CD4-positive, alpha-beta T cell treated with Interleukin-15 for 4 hours (primary cell): Measurements from ENCODE around the gene MRPL10.
A peak's percentile ranks its signal among the peaks of the same experiment; 100 is the strongest.
"Not testable (repeated sequence)": the region's sequence is repeated elsewhere in the genome, so short reads cannot be mapped to it uniquely, and the experiment has no call there.

Source experiments
- DNase-seq: peaks from one replicate; pipeline ENCODE4 v3.0.0-alpha.2; 2020; ENCODE audit warnings: low spot score

MRPL10 gene

DNA sequence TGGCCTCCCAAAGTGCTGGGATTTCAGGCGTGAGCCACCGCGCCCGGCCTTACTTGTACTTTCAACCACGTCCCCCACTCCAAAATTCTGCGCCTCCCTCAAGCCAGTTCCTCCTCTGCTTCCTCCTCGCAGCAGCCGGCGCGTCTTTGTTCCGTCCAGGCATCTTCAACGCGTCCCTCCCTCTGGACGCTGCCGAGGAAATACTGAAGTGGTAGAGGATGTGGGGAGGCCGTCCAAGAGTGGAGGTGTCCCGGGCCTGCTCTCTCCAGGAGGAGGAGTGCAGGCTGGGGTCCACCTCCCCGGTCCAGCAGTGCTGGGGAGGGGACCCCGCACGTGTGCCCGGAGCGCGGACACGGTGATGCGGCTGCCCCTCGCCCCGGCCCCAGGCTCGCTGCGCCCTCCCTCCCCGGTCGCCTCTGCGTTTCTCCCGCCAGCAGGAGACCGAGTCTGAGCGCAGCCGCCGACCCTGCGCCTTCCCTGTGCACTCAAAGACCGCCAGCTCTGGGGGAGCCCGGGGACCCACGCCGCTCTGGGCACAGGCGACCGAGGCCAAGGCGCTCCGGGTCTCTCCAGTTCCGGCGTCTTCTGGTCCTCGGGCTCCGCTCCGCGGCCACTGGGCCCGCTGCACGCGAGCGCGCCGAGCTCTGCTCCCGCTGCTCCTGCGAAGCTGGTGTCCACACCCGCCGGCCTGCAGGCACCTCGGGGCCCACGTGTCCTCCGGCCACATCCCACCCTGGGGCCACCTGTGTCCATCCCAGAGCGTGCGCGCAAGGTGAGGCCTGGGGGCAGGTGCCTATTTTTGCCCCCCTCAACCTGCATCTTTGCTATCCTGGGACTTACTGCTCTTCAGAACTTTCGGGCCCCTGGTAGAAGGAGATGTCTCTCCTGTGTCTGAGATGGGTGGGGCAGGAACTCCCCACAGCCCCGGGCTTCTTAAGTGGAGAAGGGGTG lies 41.5 kb downstream of the MRPL10 start:
- DNase-seq = peak; percentile 56

DNA sequence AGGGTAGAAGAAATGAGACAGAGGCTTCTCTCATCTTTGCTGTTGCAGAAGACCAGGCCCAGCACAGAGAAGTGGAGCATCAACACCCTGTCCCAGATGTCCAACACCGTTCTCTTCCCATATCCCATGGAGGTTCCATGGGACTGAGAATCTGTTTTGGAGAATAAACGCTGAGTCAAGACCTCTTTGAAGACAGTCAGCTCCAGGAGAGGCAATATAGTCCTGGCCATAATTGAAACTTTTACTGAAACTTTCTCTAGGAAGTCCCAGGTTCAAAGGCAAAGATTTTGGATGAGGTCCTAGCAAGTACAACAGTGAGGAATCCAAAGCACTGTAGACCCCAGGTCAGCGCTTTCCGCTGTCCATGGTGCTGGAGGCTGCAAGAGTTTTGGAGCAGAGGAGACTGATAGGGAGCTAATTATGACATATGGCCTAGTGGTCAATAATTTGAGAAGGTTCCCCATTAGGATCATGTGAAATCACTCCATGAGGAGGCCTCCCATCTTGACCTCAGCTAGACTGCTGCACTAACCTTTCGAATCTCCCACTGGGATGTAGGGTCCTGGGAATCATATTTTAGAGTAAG lies 45.7 kb downstream of the MRPL10 start:
- no peak for DNase-seq

DNA sequence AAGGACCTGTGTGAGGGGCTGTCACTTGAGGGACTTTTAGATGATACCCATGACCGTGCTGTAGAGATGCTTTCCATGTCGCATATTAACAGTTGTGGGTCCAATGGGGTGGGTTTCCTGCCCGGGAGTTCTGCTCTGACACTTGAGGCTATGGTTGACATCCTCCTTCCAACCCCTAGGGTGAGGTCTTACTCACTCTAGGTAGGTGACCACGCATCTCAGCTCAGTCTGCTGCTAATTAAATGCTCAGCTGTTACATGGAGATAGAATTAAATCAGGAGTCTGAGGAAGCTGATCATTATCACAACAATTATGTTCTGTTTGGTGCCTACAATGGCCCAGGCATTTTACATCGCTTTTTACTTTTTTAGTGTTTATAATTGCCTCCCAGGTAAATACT lies 49.9 kb downstream of the MRPL10 start:
- no peak for DNase-seq

DNA sequence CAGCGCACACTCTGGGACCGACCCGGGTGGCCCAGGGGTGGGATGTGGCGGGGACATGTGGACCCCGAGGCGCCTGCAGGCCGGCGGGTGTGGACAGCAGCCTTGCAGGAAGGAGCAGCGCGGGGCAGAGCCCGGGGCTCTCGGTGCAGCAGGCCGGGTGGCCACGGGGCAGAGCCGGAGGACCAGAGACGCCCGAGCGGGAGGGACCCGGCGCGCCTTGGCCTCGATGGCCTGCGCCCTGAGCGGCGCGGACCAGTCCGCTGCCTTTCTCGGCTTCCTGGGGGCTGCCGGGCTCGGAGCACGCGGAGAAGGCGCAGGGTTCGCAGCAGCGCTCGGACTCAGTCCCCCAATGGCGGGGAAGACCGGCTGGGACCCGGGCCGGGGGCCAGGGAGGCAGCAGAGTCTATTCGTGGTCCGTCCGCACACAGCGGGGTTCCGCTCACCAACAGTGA lies 53.1 kb downstream of the MRPL10 start:
- no peak for DNase-seq

DNA sequence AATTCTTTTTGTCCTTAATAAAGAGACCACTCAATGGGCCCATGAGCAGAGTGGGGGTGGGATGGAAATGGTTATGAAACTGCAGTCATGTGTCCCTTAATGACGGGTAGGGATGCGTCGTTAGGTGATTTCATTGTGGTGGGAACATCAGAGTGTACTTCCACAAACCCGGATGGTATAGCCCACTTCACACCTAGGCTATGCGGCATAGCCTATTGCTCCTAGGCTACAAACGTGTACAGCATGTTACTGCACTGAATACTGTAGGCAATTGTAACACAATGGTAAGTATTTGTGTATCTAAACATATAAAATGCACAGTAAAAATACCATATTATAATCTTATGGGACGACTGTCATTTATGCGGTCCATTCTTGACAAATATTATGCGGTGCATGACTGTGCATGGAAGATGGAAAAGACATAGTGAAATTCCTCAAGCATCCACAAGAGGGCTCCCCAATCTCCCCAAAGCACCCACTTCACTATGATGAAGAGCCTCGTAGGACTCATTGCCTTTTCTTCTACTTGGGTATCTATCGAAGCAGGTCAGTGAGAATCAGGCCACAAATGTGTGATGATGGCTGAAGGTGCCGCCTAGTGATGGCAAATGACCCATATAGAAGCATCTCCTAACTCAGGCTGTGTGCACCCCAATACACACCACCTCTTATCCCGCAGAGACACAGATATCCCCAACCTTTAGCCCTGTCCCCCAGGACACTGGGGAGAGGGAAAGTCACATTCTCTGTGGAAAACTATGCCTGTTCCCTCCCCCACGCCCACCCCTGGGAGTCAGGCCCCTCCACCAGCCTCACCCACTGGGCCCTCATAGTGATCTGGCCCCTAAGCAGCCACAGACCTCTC lies 54.8 kb downstream of the MRPL10 start:
- DNase-seq = peak; percentile 59

DNA sequence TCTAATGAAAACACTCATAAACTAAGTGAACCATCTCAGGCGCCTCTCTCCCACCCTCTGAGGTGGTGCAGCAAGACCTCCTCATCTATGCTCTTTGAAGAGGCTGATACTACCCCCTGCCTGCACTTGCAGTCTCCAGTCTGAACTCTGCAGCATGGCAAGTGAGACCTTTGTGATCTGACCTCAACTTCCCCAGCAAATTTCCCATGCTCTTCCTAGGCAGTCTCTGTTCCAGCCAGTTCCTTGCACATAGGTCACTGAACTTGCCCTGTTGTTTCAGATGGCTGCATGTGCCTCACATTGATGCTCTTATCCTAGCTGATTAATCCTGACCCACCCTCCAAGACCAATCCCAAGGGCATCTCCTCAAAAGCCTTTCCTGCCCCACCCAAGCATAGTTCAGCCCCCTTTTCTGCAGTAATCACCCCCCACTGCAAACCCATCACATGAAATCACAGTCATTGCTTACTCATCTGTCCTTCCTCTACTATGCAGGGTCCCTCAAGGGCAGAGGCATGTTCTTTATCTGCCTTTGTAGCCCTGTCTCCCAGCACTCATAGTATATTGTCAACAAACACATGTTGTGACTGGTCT lies 56.3 kb downstream of the MRPL10 start:
- DNase-seq = no peak

DNA sequence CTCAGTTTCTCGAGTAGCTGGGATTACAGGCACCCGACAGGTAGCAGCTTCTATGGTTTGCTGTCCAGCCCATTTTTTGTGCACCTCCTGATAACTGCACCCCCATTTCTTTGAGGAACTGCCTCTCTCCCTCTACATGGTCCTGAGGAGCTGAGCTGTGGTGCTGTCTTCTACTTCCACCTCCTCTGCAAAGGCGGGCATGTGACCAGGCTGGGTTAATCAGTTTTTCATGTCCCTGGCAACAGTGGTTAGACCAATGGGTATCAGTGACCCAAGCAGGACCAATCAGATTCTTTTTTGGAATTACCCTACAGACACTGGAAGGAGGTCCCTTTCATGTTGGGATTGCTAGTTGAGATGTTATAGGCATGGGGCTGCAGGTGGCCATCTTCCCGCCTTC lies 57.0 kb downstream of the MRPL10 start:
- no peak for DNase-seq

DNA sequence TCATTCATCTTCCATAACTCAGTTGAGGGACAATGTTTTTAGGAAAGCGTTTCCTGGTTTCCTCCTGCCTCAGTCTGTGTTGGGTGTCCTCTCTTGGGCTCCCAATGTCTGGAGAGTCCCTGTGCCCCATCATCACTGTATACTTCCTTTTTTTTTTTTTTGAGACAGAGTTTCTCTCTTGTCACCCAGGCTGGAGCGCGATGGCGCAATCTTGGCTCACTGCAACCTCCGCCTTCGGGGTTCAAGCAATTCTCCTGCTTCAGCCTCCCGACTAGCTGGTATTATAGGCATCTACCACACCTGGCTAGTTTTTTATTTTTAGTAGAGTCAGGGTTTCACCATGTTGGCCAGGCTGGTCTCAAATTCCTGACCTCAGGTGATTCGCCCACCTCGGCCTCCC lies 57.7 kb downstream of the MRPL10 start:
- not testable (repeated sequence) for DNase-seq
